Endothelial cell (in vitro differentiated cells): Measurements from ENCODE around the gene SLC22A23. TPM values are rescaled to one million over a fixed set of nuclear protein-coding genes. Genes with fewer than 3 reads are reported as not detected.

ENCODE experiments used
- DNase-seq: peaks from one replicate; pipeline ENCODE4 v3.0.0; 2021; ENCODE audit warnings: low spot score
- H3K27ac Mint-ChIP-seq: one replicate; pipeline ENCODE4 v1.8.0; 2021; ENCODE audit warnings: mixed read lengths, inconsistent platforms; ENCODE audit not compliant: unreplicated experiment
- H3K27me3 Mint-ChIP-seq: one replicate; pipeline ENCODE4 v1.8.0; 2021; ENCODE audit warnings: mild to moderate bottlenecking, moderate library complexity, mixed read lengths, inconsistent platforms; ENCODE audit not compliant: unreplicated experiment
- H3K36me3 Mint-ChIP-seq: one replicate; pipeline ENCODE4 v1.8.0; 2021; ENCODE audit warnings: mild to moderate bottlenecking, low read depth, mixed read lengths, inconsistent platforms; ENCODE audit not compliant: unreplicated experiment
- H3K4me1 Mint-ChIP-seq: one replicate; pipeline ENCODE4 v1.8.0; 2021; ENCODE audit warnings: mild to moderate bottlenecking, mixed read lengths, inconsistent platforms; ENCODE audit not compliant: unreplicated experiment
- H3K4me3 Mint-ChIP-seq: one replicate; pipeline ENCODE4 v1.8.0; 2021; ENCODE audit warnings: mild to moderate bottlenecking, mixed read lengths, inconsistent platforms; ENCODE audit not compliant: unreplicated experiment
- H3K9me3 Mint-ChIP-seq: one replicate; pipeline ENCODE4 v1.8.0; 2021; ENCODE audit warnings: mixed read lengths, inconsistent platforms; ENCODE audit not compliant: unreplicated experiment
- total RNA-seq: library from RNA; stranded (reverse); fragmentation: NEBNext Ultra II Directional; extraction: Animal tissue kit (Norgen Biotek cat#: 25700); gene quantifications from one replicate; pipeline ENCODE4 v1.2.1, GENCODE V29; 2021; ENCODE audit not compliant: unreplicated experiment
- TF ChIP-seq, protein P1 (sequence below): fragments of 200-600 bp; sonication (generic); IDR thresholded peaks from one replicate; pipeline ENCODE4 v1.5.0; 2021; ENCODE audit warnings: antibody characterized with exemption; ENCODE audit not compliant: unreplicated experiment

Gene SLC22A23
- total RNA-seq, 1 donor from 2014 or later = 72.7 TPM

DNA sequence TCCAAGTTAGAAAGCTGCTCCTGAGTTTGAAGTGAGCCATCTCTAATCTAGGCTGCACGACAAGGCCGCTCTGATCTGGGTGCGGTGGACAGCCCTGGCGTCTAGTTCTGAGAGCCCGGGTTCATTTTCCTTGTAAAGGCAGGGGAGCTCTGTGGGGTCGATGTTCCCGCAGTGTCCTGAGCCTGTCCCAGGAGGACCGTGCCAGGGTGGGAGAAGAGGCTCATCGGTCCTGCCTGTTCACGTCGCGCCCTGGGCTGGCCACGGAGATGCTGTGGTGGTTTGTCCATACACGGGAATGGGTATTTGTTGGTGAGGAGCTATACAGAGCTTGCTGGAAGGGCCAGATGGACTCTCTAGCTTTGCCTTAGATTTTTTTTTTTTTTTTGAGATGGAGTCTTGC, 171.1 kb downstream of the SLC22A23 start:
- Mint-ChIP-seq H3K27ac (no peak overlapping the region), H3K27me3 (peaks cover 20% of the 10 kb centered on the region), H3K4me3 (peak overlapping the region; percentile 31), H3K4me1 (peaks cover 13% of the 10 kb centered on the region), H3K9me3 (no peaks in the 10 kb centered on the region), H3K36me3 (peaks cover 33% of the 10 kb centered on the region)
- DNase-seq = no peak
- TF ChIP-seq, protein P1, sequence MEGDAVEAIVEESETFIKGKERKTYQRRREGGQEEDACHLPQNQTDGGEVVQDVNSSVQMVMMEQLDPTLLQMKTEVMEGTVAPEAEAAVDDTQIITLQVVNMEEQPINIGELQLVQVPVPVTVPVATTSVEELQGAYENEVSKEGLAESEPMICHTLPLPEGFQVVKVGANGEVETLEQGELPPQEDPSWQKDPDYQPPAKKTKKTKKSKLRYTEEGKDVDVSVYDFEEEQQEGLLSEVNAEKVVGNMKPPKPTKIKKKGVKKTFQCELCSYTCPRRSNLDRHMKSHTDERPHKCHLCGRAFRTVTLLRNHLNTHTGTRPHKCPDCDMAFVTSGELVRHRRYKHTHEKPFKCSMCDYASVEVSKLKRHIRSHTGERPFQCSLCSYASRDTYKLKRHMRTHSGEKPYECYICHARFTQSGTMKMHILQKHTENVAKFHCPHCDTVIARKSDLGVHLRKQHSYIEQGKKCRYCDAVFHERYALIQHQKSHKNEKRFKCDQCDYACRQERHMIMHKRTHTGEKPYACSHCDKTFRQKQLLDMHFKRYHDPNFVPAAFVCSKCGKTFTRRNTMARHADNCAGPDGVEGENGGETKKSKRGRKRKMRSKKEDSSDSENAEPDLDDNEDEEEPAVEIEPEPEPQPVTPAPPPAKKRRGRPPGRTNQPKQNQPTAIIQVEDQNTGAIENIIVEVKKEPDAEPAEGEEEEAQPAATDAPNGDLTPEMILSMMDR = no peak

DNA sequence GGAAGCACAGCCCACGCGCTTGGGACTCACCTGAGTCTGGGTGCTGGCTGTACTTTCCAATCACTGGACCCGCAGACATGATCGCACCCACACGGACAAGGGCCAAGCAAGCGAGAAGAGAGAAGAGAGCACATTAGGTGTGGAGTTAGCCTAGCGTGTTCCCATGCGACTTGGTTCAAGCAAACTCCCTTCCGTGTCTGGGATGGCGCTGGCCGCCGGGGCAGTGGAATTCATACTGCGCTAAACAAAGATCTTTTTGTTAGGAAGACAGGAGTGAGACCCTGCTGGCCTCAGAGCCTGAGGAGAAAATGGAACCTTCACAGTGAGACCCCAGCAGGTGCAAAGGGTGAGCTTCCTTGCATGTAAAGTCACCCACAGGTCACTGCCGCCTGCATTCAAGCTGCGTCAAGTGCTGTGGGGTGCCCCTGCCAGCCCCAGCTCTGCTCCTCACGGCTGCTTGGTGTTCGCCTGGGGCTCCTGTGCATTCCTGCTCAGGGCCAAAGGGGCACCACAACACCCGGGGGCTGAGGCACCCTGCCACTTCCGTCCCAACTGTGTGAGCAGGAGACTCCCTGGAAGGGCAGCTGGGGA, 171.7 kb downstream of the SLC22A23 start:
- DNase-seq = no peak
- TF ChIP-seq, protein P1 = no peak
- Mint-ChIP-seq H3K27me3 (peaks cover 20% of the 10 kb centered on the region), H3K4me3 (no peak overlapping the region), H3K9me3 (no peaks in the 10 kb centered on the region), H3K36me3 (peaks cover 33% of the 10 kb centered on the region), H3K27ac (no peak overlapping the region), H3K4me1 (peaks cover 13% of the 10 kb centered on the region)

DNA sequence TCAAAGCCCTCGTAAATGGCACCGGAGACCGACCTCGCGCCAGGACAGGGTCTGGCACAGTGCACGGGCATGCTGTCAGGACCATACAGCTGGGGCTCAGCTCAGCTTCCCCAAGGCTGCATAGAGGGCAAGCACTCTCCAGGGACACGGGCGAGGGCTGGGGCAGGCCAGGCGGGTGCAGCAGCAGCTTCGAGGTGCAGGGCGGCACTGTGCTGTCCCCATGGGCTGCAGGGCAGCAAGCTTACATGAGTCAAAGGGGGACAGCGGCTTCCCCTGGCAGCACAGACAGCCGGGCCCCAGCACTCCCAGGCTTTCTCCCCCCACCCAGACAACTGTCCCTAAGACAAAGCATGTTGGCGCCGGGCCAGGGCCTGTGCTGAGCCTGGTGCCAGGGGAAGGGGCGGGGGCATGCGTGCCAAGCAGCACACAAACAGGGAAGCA, 172.4 kb downstream of the SLC22A23 start:
- Mint-ChIP-seq H3K4me3 (no peak overlapping the region), H3K4me1 (peaks cover 13% of the 10 kb centered on the region), H3K9me3 (no peaks in the 10 kb centered on the region), H3K27ac (no peak overlapping the region), H3K36me3 (peaks cover 33% of the 10 kb centered on the region), H3K27me3 (peaks cover 20% of the 10 kb centered on the region)
- no peak for DNase-seq
- TF ChIP-seq, protein P1 = no peak

DNA sequence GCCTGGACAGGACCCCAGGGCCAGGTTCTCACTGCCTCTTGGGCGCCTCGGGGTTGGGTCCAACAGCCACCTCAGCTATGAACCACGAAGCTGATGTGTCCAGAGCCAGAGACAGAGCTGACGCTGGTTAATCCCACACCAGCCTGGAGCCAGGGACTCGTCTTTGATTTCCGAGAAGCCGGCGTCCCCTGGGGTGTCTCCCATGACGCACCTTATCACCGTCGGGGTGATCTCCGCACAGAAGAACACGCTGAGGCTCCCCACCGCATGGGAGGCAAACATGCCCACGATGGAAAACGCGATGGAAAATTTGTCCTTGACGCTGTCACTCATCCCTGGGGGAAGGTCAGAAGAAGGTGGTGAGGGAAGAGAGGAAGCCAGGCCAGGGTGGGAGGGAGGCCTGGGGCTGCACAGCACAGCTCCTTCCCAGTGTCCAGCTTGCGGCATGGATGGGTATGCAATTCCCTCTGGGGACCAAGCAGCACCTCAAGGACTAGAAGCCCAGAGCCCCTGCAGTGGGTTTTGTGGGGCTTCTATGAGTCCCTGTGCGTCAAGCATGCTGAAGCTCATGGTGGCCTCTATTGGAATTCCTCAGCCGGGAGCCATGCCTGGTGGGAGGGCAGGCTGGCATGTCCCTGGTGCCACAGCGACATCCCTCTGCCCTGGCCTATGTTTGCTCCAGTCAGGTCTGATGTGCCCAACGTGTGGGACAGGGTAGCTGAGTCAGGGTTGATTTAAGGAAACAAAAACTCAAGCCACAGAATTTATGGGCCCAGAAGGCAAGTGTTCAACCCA, 173.0 kb downstream of the SLC22A23 start:
- H3K4me1 Mint-ChIP-seq = peaks cover 13% of the 10 kb centered on the region
- no peak for DNase-seq
- peaks cover 20% of the 10 kb centered on the region for H3K27me3 Mint-ChIP-seq
- no peak overlapping the region for H3K27ac Mint-ChIP-seq
- TF ChIP-seq, protein P1 = no peak
- peaks cover 33% of the 10 kb centered on the region for H3K36me3 Mint-ChIP-seq
- peak overlapping the region; percentile 65 for H3K4me3 Mint-ChIP-seq
- H3K9me3 Mint-ChIP-seq = no peaks in the 10 kb centered on the region

DNA sequence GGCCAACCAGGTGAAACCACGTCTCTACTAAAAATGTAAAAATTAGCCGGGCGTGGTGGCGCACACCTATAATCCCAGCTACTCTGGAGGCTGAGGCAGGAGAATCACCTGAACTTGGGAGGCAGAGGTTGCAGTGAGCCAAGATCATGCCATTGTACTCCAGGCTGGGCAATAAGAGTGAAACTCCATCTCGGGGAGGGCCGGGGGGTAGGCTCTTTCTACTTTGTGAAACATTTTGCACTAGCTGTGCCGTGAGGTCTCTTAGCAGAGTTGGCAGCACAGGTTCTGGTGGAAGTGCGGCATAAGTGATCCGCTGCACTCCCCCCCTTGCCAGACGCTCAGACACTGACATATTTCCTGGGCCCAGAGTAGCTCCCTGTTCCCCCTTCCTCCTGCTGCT, 173.6 kb downstream of the SLC22A23 start:
- TF ChIP-seq, protein P1 = no peak
- H3K4me3 Mint-ChIP-seq = no peak overlapping the region
- DNase-seq = no peak
- peaks cover 13% of the 10 kb centered on the region for H3K4me1 Mint-ChIP-seq
- no peaks in the 10 kb centered on the region for H3K9me3 Mint-ChIP-seq
- H3K36me3 Mint-ChIP-seq = peaks cover 28% of the 10 kb centered on the region
- no peak overlapping the region for H3K27ac Mint-ChIP-seq
- peaks cover 20% of the 10 kb centered on the region for H3K27me3 Mint-ChIP-seq
